Non-pigmented ciliary epithelial cell (primary cell): ENCODE results near the gene EIF4E.
"Not testable (repeated sequence)": the region's sequence is repeated elsewhere in the genome, so short reads cannot be mapped to it uniquely, and the experiment has no call there.

Source experiments
- DNase-seq: peaks from one replicate; pipeline ENCODE4 v3.0.0-alpha.2; 2010; ENCODE audit warnings: low read depth

The EIF4E gene, protein sequence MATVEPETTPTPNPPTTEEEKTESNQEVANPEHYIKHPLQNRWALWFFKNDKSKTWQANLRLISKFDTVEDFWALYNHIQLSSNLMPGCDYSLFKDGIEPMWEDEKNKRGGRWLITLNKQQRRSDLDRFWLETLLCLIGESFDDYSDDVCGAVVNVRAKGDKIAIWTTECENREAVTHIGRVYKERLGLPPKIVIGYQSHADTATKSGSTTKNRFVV

DNA sequence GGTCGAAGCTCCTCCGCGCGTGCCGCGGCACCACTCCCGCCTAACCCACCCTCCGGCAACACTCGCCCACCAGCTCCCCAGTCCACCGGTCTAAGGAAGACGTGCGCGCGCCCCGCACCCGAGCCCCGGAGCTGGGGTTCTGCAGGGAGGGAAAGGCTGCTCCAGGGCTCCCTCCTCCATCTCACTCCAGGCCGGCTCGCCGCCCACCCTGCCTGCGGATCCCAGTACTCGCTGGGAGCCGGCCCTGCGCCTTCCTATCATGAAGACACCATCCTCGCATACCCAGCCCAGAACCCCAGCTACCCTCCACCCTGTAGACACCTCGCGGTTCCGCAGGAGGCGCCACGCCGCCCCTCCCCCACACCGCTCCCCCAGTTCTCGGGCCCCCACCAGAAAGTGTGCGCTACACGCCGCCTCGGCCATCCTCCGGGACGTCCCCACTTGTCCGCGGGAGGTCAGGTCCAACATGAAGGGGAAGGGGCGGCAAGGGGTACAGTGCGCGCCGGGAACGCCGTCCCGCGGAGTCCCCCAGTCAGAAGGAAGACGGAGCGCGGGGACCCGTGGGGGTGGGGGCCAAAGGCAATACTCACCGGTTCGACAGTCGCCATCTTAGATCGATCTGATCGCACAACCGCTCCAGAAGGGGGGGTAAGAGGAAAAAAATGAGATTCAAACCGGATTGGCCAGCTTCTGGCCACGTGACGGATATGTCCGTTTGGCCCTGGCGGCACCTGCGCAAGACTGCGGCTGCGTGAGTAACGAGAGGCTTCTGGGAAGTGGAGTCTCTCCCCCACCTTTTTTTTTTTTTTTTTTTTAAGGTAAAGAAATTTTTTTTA, at the start of gene EIF4E:
Gene EIF4E, minus strand, starts transcription at position 629 of the 836 bp plus-strand sequence. Its CDS starts 21 bp downstream, at position 608.
- peak; percentile 97 for DNase-seq

DNA sequence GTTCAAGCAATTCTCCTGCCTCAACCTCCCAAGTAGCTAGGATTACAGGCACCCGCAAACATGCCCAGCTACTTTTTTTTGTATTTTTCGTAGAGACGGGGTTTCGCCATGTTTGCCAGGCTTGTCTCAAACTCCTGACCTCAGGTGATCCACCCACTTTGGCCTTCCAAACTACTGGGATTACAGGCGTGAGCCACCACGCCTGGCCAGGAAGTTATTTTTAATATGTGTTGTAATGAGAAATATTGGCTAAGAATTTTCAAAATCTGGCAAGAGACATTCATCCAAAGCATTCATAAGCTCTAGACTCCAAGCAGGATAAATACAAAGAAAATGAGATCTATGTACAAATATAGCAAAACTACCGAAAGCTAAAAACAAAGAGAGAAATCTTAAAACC, 48.6 kb upstream of the EIF4E start:
- no peak for DNase-seq

DNA sequence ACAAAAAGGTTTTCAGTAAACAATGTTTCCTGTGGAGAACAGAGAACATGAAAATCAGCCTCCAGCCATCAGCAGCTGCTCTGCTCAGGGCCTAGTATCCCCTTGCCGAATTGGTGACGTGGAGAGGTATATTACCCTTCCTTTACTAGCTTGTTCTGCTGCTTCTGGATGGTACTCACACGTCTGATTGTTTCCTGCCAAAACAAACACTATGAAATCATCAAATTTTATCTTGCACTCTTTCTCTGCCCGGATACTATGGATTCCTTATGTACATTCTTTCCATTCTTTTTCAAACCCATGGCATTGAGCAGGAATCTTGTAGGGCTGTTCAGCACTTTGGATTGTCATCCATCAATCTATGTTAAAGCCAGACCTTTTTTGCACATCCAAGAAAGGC, 47.8 kb upstream of the EIF4E start:
- no peak for DNase-seq

DNA sequence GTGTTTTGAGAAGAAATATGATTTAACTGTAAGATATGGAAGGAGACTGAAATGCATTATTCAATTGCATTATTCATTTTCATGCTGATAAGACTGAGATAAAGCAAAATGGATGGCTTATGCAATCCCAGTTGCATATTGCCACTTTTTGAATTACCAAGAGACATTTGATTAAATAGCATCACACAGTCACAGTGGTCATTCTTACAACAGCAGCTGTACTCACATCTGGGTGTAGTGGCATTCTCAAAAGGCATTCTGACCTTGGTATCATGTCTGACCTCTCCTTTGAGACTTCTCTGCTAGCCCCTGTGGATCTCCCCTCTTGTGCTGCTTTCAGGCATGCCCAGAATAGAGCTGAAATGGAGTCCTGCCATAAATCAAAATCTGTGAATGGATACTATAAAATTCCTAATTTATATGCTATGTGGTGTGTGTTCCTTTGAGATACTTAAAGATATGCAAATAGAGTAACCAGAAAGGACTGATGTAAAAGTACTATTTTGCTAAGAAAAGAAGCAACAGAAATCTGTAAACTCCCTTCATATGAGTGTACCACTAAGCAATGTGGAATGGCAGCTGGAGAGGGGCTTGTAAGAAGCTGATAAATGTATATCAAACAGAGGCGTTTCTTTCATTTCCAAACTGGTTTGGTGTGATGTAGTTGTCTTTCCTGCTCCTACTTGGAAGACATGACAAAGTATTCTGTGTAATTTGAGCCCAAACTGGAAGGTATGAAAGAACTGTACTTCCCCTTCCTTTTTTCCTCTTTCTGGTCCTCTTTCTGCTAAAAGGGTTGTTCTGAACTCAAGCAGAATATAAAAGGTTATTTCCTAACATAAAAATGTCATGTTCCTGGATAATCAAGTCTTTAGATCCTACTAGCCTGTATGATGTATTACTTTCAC, 41.2 kb upstream of the EIF4E start:
- no peak for DNase-seq

DNA sequence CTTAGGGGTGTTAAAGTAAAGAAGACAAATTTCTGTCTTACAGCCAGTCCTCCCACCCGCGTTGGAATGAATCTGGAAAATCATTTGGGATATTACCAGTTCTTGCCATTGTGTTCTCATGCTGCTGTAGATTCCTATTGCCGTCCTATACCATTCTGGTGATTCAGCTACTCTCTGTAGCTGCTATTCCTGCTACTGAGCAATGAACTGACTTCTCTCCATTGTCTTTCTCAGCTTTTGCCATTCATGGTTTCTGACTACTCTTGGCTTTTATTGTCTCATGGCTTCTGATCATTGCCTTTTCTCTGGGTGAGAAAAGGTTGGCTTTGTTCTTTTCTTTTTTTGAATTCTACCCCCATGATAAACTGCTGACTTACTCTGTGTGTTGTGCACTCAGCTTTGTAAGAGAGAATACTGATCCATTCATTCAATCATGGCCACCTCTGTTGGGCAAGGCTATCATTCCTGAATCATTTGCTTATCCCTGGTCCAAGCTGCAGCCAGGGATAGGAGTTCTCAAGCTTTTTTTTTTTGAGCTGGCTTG, 38.9 kb upstream of the EIF4E start:
- DNase-seq, result no peak

DNA sequence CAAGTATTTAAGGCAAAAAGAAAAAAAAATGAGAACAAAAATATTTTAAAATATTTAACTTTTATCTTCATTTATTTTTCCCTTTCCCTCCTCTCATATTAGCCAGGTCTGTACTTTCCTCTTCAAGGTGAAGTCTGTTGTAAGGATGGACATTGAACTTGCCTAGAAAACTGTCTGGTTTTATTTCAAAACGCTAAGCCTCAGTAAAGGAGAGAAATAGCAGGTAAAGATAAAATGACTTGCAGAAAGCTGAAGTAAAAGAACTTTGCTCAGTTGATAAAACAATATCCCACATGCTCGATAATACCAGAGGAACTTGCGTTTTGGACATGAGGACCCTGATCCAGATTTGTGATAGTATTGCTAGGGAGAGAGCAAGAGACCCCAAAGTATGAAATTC, 38.0 kb upstream of the EIF4E start:
- DNase-seq, result no peak

DNA sequence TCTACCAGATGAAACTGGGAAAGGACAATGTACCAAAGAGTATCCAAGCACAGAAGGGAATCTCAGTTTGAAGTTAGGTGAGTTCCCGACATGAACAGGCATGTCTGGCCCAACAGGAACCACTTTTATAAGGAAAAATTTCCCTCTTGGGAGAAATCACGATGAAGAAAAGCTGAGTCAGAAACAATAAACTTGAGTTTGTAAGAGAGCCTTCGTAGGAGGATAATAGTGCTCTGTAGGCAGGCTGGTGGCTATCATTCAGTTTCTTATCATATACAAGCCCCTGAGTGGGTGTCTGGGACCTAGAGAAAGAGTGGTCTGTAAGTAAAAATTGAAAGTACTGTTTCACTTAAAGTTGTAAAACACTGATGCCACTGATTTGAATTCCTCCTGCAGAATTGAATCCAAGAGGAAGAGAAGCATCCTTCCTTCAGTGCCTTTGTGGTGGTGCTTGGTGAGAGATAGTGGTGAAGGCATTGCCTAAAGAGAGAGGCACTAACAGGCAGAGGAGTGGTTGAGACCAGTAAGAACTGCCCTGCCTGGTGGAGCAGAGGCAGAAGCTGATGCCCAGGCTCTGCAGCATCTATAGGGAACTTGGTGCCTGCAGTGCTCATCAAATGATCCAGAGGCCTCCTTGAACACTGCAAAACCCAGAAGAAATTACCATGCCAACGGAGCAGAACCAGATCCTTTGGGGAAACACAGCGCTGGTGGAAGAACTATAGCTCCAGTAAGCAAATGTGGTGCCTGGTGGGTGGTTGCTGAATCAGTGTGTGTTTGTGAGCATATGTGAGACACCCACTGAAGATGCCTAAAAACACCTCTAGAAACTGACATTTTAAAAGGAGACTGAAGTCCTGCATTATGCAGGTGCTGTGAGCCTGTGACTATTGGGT, 34.9 kb upstream of the EIF4E start:
- DNase-seq, result no peak

DNA sequence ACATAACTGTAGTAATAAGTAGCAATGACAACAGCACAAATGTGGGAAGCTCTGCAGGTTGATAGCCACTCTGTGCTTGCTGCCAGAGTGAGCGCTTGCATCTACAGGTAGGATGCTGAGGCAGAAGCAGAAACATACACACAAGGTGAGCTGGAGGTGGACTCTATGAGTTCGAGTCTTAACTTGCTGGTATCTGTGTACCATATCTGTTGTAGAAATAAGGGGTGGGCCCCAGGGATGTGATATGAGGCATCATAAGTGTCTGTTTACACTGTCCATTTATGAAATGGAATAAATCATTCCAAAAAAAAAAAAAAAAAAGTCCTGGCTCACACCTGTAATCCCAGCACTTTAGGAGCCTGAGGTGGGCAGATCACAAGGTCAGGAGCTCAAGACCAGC, 32.8 kb upstream of the EIF4E start:
- no peak for DNase-seq

DNA sequence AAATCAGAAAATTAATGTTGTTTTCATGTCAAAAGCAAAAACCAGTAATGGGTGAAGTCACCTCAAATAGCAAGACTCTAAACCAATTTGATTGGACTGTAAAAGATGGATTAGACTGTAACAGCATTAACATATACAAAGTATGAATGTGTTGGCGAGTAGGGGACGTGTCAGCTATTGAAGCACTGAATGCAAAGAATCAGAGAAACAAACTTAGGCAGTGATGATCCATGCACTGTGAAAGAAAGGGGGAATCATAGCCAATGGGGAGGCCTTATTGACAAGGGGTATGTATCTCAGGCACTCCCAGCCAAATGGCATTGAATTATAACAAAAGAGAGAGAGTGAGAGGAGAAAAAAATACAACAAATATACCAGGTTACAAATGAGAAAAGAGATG, 30.5 kb upstream of the EIF4E start:
- no peak for DNase-seq

DNA sequence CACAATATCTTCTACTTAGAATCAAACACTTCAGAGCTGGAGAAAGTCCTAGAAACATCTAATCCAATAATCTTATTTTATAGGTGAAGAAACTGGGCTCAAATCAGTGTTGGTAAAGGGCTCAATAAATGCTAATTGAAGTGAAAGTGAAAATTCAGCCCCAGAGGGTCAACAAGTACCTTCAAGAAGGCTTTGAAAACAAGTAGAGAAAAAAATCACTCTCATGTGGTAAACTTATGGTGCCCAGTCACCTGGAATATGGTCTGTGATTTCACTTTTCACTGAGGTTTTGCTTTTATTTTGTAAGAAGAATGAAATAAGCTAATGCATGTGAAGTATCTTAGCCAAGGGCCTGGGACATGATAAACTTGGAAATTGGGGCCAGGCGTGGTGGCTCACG, 29.1 kb upstream of the EIF4E start:
- DNase-seq, result no peak

DNA sequence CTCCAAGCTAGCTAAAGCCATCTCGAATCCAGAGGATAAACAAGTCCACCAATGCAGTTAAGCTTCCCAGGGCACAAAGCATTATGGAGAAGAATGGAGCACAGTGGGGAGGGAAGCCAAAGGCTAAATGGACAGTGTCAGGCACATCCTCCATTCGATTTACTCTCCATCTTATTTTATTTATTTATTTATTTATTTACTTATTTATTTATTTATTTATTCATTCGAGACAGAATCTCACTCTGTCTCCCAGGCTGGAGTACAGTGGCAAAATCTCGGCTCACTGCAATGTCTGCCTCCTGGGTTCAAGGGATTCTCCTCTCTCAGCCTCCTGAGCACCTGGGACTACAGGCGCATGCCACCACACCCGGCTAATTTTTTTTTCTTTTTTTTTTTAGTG, 26.3 kb upstream of the EIF4E start:
- DNase-seq, result no peak

DNA sequence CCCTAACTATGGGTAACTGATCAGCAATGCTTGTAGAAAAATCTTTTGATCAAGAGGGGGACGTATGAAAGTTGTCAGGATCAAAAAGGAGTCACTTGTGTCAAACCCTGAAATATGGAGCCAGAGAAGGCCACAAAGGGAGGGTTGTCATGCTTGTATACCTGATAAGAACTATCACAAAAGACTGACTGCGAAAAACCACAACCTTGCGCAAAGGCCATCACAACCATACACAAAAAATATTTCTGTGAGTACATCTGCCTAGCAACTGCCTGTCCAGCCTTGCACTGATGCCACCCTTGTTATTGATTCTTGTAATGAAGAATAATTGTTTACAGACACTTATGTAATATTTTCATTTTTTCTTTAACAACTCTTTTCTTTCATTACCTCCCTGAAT, 22.8 kb upstream of the EIF4E start:
- DNase-seq, result no peak

DNA sequence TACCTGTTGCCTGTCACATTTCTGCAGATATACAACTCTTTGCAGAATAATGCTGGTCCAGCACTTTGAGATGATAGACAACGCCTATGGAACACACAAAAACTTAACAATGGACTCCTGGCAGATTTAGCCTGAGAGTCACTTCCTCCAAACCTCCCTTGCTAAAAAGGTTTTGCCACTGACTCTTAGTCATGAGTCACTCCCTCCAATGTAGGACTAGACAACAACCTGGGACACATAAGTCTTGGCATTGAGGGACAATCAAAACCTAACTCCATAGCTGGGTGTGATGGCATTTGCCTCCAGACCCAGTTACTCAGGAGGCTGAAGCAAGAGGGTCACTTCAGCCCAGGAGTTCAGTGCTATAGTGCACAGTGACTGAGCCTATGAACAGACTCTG, 22.0 kb upstream of the EIF4E start:
- no peak for DNase-seq

DNA sequence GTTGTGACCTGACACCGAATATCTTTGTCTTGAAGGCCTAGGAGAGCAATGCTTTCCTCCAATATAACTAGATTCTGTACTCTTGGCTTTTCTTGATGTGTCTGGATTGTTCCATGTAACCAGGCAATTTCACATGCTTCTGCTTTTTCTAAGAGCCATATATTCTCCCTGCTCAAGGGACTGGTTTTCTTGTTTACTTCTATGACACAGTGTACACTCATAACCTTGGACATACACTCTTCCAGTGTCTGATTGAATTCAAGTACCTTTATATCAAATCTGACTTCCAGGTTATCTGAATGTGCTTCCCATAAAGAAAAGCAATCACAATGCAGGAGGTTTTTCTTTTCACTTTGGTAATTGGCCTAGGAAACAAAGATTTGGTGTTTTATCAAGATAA, 17.4 kb upstream of the EIF4E start:
- no peak for DNase-seq

DNA sequence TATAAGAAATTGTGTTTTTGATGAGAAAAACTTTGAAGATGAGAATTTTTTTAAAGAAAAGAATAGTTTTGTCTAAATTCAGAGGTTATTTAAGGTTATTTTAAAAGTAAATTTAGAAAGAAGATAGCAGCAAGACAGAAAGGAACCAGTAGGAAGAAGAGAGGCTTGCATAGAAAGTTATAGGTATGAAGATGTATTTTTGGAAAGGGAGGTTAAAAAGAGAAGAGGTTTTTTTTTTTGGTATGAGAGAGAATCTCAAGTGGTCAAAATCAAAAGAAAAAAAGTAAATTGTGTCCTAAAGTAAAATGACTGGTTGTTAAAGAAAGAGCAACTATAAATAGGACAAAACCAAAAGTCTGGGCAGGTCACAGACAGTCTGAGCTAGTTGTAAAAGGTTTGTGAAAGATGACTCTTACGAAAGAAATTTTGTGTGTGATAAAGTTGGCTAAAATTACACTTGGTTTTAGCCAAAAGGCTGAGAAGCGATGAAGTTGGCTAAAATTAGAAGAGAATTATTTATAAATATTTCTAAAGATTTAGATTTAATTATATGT, 16.4 kb upstream of the EIF4E start:
- no peak for DNase-seq

DNA sequence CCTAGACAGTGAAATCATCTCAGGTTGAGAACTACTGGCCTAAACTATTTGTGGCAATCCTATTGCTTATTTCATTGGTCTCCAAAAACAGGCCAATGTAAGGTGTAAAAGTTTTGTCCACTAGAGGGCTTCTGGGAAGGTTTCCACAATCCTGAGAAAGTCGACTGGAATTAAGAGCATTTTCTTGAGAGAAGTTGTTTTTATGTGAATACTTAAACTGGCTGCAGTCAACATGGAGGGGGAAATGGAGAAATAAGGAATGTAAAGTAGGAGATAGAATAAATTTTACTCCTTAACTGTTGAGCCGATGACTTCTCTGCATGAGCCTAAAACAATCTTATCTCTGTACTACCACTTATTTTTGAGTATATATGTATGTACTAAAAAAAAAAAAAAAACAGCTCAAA, 11.0 kb upstream of the EIF4E start:
- no peak for DNase-seq

DNA sequence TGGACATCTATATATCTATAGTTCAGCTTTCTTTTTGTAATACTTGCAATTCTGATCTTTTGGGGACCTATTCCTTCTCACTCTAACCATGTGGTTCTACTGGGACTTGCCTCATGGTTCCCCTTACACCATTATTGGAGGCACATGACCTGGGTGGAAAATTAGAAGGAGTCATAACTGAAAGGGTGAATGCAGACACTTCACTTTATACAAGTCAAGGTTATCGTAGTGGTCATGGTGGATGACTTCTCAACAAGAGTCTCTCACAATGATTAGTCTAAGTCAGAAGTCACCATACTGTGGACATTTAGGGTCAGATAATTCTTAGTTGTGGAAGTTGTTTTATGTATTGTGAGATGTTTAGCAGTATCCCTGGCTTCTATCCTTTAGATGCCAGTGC, 10.5 kb upstream of the EIF4E start:
- no peak for DNase-seq

DNA sequence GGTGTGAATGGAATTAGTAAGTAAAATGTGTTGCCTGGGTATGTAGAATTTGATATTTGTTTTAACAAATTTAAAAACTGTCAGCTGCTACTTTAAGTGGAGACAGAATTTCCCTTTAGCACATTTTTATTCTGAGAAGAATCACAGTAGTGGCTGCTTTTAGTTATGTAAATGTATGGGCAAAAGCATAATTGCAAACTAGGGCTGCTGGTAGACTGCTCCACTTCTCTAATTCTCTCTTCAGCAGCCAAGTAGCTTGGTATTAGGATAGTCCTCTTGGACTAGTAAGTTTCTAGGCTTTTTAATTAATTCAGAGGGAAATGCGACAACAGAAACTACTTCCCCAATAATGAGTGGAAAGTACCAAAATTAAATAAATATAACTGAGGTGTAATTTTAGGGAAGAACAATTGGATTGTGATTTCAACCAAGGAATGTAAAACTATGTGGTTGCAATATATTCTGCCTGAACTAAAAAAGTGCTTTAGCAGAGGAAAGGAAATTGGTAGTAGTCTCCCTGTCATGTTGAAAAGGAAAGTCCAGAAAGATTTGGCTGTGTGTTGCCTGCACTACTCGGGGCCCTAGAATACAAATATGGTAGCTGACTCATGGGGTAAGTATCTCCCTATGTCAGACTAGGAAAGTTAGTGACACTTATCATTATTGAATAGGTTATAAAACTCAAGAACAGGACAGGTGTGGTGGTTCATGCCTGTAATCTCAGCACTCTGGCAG, 9.2 kb upstream of the EIF4E start:
- DNase-seq, result peak; percentile 13

DNA sequence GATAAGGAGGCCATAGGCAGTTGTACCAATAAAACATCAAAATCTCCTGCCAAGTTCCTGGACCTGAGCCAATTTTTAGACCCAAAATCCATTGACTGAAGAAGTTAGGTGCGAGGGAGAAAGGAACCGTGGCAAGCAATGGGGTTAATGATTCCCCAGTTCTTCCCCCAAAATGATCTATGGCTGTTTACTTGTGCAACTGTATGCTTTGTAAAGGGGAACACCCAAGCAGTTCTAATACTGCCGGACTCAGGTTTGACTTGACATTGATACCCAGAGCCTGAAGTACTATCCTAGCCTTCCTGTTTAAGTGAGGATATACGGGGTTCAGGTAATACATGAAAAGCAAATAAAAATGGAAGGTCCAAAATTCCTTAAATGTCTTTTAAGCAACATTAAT, 6.7 kb upstream of the EIF4E start:
- no peak for DNase-seq

DNA sequence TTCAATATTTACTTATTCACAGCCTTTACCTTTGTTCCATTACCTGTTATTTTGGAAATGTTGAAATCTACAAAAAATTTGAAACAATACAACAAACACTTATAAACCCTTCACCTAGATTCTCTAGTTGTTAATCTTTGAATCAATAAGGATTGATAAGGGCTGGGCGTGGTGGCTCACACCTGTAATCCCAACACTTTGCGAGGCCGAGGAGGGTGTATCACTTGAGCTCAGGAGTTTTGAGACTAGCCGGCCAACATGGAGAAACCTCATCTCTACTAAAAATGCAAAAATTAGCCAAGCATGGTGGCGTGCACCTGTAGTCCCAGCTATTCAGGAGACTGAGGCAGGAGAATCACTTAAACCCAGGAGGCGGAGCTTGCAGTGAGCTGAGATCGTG, 5.9 kb upstream of the EIF4E start:
- DNase-seq, result not testable (repeated sequence)
